Activated CD4-positive, alpha-beta T cell treated with anti-CD3 and anti-CD28 coated beads, Interleukin-2, amount 50 U/mL, for 16 hours (primary cell): ENCODE results near the gene ELFN1.

Experiments
- DNase-seq: peaks from one replicate; pipeline ENCODE4 v3.0.0-alpha.2; 2020

Gene ELFN1

GRCh38 chr7:1664711-1665548, 5.1 kb upstream of the ELFN1 start:
- peak; percentile 38 for DNase-seq

GRCh38 chr7:1665549-1666316, 4.3 kb upstream of the ELFN1 start:
- no peak for DNase-seq

- DNase-seq = no peak
Observed at GRCh38 chr7:1666317-1666822, 3.7 kb upstream of the ELFN1 start.

- no peak for DNase-seq
Observed at GRCh38 chr7:1666823-1667565, 3.1 kb upstream of the ELFN1 start.

GRCh38 chr7:1667566-1668395, 2.3 kb upstream of the ELFN1 start:
- DNase-seq = no peak

- no peak for DNase-seq
Observed at GRCh38 chr7:1668396-1669063, 1.5 kb upstream of the ELFN1 start.

- DNase-seq = no peak
Observed at GRCh38 chr7:1669064-1669951, 769 bp upstream of the ELFN1 start.

- no peak for DNase-seq
Observed at GRCh38 chr7:1670894-1671593, 967 bp downstream of the ELFN1 start.

- no peak for DNase-seq
Observed at GRCh38 chr7:1671594-1672451, 1.7 kb downstream of the ELFN1 start.

- no peak for DNase-seq
Observed at GRCh38 chr7:1672851-1673486, 2.9 kb downstream of the ELFN1 start.

- DNase-seq = no peak
Observed at GRCh38 chr7:1673581-1674118, 3.6 kb downstream of the ELFN1 start.

- DNase-seq = no peak
Observed at GRCh38 chr7:1674161-1675035, 4.3 kb downstream of the ELFN1 start.

GRCh38 chr7:1675036-1675671, 5.1 kb downstream of the ELFN1 start:
- no peak for DNase-seq

- no peak for DNase-seq
Observed at GRCh38 chr7:1675673-1676549, 5.8 kb downstream of the ELFN1 start.

GRCh38 chr7:1676550-1677078, 6.5 kb downstream of the ELFN1 start:
- DNase-seq = no peak
